Tibial artery (tissue), 4 donors: ENCODE data around the gene IPO5.
"Not testable (repeated sequence)": the region's sequence is repeated elsewhere in the genome, so short reads cannot be mapped to it uniquely, and the experiment has no call there.

Source experiments
- DNase-seq, 2 donors: peaks; one replicate each; pipeline ENCODE4 v3.0.0-alpha.2; 2019
- H3K27ac ChIP-seq, 2 donors: fragments of 200-600 bp; sonication (generic) in 1 of 2; 1 replicate in 1 of 2; 2 replicates in 1 of 2; pipeline ENCODE4 v1.5.1; 2018 to 2019; ENCODE audit warnings: mild to moderate bottlenecking in 1 of 2
- H3K27me3 ChIP-seq, 2 donors: fragments of 200-600 bp; sonication (generic) in 1 of 2; one replicate each; pipeline versions ENCODE4 v1.5.1 to v1.6.0; 2016 to 2019
- H3K36me3 ChIP-seq, 3 donors: fragments of 200-600 bp; sonication (generic) in 2 of 3; one replicate each; pipeline ENCODE4 v1.5.1; 2016 to 2019; ENCODE audit warnings: mild to moderate bottlenecking in 2 of 3
- H3K4me1 ChIP-seq, 4 donors: fragments of 200-600 bp; sonication (generic) in 2 of 4; 1 replicate in 3 of 4; 2 replicates in 1 of 4; pipeline ENCODE4 v1.5.1; 2016 to 2019
- H3K4me3 ChIP-seq, 2 donors: fragments of 200-600 bp; sonication (generic) in 1 of 2; 1 replicate in 1 of 2; 2 replicates in 1 of 2; pipeline ENCODE4 v1.5.1; 2018 to 2019; ENCODE audit warnings: mild to moderate bottlenecking in 2 of 2
- H3K9me3 ChIP-seq, 3 donors: fragments of 200-600 bp; sonication (generic) in 1 of 3; one replicate each; pipeline ENCODE4 v1.5.1; 2016 to 2019
- intact Hi-C: fragments of 100-400 bp; cut with DNase I; formaldehyde crosslinking; loops from one replicate; pipeline ENCODE4 v1.15.0; 2023; ENCODE audit warnings: low total_unique reads
- TF ChIP-seq, protein P1 (sequence below), 2 experiments: fragments of 200-600 bp in 1 of 2; fragments of 450-650 bp in 1 of 2; IDR thresholded peaks; one replicate each; pipeline ENCODE4 v1.5.1; 2017 to 2019; ENCODE audit warnings: antibody characterized with exemption in 2 of 2, mild to moderate bottlenecking in 1 of 2, moderate library complexity in 1 of 2

The IPO5 gene

DNA sequence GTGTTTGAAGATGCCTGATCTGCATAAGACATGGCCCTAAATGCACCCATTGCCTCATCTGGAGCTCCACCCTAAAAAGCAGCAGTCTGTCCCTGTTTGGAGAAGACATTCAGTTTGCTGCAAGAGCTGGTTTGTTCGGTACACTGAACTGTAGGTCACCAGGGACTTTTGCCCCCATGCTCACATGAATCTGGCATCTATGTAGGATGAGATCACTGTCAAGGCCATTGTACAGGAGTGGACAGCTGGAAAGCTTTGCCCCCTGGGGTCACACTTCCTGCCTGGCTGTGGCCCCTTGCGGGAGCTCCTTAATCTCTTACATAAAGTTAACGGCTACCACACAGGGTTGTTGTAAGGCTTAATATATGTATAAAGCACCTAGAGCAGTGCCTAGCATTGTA, 73.0 kb downstream of the IPO5 start:
- no peaks in the 10 kb centered on the region for H3K27me3 ChIP-seq
- H3K36me3 ChIP-seq: peaks cover 10 to 27% (median 15%) of the 10 kb centered on the region in 3 donors
- H3K4me3 ChIP-seq: no peak overlapping the region
- no peak overlapping the region for H3K27ac ChIP-seq
- H3K4me1 ChIP-seq: no peaks in the 10 kb centered on the region
- no peak for DNase-seq
- TF ChIP-seq, protein P1, sequence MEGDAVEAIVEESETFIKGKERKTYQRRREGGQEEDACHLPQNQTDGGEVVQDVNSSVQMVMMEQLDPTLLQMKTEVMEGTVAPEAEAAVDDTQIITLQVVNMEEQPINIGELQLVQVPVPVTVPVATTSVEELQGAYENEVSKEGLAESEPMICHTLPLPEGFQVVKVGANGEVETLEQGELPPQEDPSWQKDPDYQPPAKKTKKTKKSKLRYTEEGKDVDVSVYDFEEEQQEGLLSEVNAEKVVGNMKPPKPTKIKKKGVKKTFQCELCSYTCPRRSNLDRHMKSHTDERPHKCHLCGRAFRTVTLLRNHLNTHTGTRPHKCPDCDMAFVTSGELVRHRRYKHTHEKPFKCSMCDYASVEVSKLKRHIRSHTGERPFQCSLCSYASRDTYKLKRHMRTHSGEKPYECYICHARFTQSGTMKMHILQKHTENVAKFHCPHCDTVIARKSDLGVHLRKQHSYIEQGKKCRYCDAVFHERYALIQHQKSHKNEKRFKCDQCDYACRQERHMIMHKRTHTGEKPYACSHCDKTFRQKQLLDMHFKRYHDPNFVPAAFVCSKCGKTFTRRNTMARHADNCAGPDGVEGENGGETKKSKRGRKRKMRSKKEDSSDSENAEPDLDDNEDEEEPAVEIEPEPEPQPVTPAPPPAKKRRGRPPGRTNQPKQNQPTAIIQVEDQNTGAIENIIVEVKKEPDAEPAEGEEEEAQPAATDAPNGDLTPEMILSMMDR (IDR thresholded peaks at IDR 0.05): no peak
- no peaks in the 10 kb centered on the region for H3K9me3 ChIP-seq
- intact Hi-C loops: no loop called here

DNA sequence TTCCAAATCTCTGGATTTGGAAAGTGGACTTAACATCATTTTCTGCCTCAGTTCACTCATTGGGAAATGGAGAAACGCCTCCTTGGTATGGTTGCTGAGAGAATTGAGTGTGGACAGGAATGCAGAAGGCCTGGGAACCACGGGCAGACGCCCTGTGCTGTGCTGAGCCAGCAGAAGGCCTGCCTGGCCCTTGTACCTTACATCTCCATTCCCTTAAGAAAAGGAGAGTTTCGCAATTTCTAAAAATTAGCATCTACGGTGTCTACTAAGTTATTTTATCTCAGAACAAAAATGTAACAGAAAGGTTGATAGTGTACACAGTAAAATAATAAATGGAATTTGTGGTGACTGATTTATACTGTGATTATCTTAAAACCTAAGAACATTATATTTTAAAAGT, 78.7 kb downstream of the IPO5 start:
- Histone ChIP-seq H3K36me3 (no peaks in the 10 kb centered on the region), H3K4me1 (no peaks in the 10 kb centered on the region), H3K9me3 (no peaks in the 10 kb centered on the region), H3K4me3 (no peak overlapping the region), H3K27ac (no peak overlapping the region), H3K27me3 (no peaks in the 10 kb centered on the region)
- intact Hi-C loops: loop anchor here (10.0 kb wide), 2 partner anchors 363 to 643 kb away; no protein-coding TSS in a partner anchor
- DNase-seq: no peak
- TF ChIP-seq, protein P1 (IDR thresholded peaks at IDR 0.05): no peak

DNA sequence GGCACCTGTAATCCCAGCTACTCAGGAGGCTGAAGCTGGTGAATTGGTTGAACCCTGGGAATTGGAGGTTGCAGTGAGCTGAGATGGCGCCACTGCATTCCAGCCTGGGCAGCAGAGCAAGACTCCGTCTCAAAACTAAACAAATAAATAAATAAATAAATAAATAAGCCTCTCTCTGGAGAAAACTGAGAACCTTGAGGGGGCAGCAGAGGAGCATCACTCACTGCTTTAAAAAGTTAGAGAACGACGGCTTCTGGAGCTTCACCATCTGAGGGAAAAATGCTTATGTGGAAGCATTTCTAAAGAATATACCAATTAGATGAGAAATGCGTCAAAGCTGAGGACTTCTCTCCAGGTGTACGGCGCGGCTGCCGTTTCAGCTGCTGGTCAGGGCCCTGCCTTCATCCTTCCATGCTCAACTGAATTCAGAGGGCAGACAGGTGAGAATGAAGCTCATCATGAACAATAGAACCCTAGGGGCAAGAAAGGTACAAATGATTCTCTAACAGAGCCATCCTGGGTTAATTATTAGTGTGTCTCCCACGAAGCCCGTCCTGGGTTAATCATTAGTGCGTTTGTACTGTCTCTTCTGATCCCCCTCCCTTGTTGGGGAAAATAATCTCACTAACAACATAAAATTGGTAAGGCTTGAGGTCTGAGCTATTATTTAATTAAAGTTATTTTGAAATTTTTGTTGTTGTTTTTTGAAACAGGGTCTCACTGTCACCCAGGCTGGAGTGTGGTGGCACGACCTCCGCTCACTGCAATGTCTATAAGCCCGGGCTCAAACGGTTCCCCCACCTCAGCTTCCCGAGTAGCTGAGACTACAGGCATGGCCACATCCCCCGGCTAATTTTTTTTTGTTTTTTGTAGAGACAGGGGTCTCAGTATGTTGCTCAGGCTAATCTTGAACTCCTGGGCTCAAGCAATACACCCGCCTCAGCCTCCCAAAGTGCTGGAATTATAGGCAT, 80.1 kb downstream of the IPO5 start:
- DNase-seq: no peak
- H3K27me3 ChIP-seq: no peaks in the 10 kb centered on the region
- TF ChIP-seq, protein P1 (IDR thresholded peaks at IDR 0.05): peak; percentile 17 to 34
- no peaks in the 10 kb centered on the region for H3K36me3 ChIP-seq
- intact Hi-C loops: loop anchor here (10.0 kb wide), 2 partner anchors 361 to 641 kb away; no protein-coding TSS in a partner anchor
- no peak overlapping the region for H3K4me3 ChIP-seq
- no peaks in the 10 kb centered on the region for H3K9me3 ChIP-seq
- no peak overlapping the region for H3K27ac ChIP-seq
- no peaks in the 10 kb centered on the region for H3K4me1 ChIP-seq

DNA sequence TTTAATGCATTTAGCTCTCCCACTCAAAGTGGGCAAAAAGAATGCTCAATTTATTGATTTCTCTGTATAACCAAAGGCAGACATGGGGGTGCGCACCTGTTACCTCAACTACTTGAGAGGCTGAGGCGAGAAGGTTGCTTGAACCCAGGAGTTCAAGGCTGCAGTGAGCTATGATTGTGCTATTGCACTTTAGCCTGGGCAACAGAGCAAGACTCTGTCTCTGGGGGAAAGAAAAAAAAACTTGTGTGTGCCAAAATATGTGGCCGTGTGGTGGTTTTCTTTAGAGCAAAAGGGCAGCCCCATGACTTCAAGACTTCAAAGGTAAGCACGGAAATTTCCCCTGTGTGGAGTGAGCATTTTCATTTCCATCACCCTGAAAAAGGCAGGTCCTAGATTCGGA, 81.9 kb downstream of the IPO5 start:
- Histone ChIP-seq H3K36me3 (no peaks in the 10 kb centered on the region), H3K4me3 (no peak overlapping the region), H3K27ac (no peak overlapping the region), H3K9me3 (no peaks in the 10 kb centered on the region), H3K27me3 (no peaks in the 10 kb centered on the region), H3K4me1 (no peaks in the 10 kb centered on the region)
- intact Hi-C loops: loop anchor here (10.0 kb wide), 2 partner anchors 359 to 639 kb away; no protein-coding TSS in a partner anchor
- TF ChIP-seq, protein P1 (IDR thresholded peaks at IDR 0.05): no peak
- DNase-seq: no peak

DNA sequence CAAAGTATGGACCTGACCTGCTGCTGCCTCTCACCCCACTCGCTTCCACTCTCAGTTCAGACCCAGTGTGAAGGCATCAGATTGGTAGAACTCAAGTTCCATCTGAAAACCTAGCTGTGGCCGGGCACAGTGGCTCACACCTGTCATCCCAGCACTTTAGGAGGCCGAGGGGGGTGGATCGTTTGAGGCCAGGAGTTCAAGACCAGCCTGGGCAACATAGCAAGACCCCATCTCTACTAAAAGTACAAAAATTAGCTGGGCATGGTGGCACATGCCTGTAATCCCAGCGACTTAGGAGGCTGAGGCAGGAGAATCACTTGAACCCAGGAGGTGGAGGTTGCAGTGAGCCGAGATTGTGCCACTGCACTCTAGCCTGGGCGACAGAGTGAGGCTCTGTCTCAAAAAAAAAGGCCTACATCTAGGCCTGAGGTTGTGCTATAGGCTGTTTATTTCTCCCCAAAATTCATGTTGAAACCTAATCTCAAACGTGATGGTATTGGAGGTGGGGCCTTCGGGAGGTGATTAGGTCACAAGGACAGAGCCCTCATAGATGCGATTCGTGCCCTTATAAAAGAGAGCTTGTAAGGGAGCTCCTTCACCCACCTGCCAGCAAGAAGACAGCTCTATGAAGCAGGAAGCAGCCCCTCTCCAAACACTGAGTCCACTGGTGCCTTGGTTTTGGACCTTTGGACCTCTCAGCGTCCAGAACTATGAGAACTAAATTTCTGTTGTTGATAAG, 83.3 kb downstream of the IPO5 start:
- H3K4me3 ChIP-seq, DNase-seq, H3K27ac ChIP-seq, H3K36me3 ChIP-seq, H3K27me3 ChIP-seq, H3K4me1 ChIP-seq, H3K9me3 ChIP-seq: not testable (repeated sequence)
- intact Hi-C loops: loop anchor here (10.0 kb wide), 2 partner anchors 358 to 638 kb away; no protein-coding TSS in a partner anchor
